Activated CD4-positive, alpha-beta T cell treated with anti-CD3 and anti-CD28 coated beads, Interleukin-2, amount 10 ng/mL, durations not matched to agents 24 days and 14 days (primary cell): ENCODE measurements around the gene OAS3. TPM values are rescaled to one million over a fixed set of nuclear protein-coding genes. Genes with fewer than 3 reads are reported as not detected.

Experiments
- DNase-seq: peaks from one replicate; pipeline ENCODE4 v3.0.0; 2022
- H3K27ac Mint-ChIP-seq: one replicate; pipeline ENCODE4 v1.8.0; 2022; ENCODE audit warnings: mild to moderate bottlenecking, mixed read lengths
- H3K27me3 Mint-ChIP-seq: one replicate; pipeline ENCODE4 v1.8.0; 2022; ENCODE audit warnings: mixed read lengths
- H3K36me3 Mint-ChIP-seq: one replicate; pipeline ENCODE4 v1.8.0; 2022; ENCODE audit warnings: low read depth, mild to moderate bottlenecking, mixed read lengths
- H3K4me1 Mint-ChIP-seq: one replicate; pipeline ENCODE4 v1.8.0; 2021; ENCODE audit warnings: mixed read lengths
- H3K4me3 Mint-ChIP-seq: one replicate; pipeline ENCODE4 v1.8.0; 2022; ENCODE audit warnings: mild to moderate bottlenecking, moderate library complexity, mixed read lengths
- H3K9me3 Mint-ChIP-seq: one replicate; pipeline ENCODE4 v1.8.0; 2021; ENCODE audit warnings: mixed read lengths
- intact Hi-C: fragments of 100-400 bp; cut with micrococcal nuclease; formaldehyde crosslinking; loops from one replicate; pipeline ENCODE4 v1.15.1; 2023
- total RNA-seq: library from RNA; stranded (reverse); gene quantifications from 2 replicates; pipeline ENCODE4 v1.2.3, GENCODE V29; 2022

OAS3 gene
- total RNA-seq, 1 donor from 2014 or later, result 48.9 TPM

- no peak overlapping the region for H3K4me3 Mint-ChIP-seq
- no peaks in the 10 kb centered on the region for H3K9me3 Mint-ChIP-seq
- peaks cover 64% of the 10 kb centered on the region for H3K36me3 Mint-ChIP-seq
- no peak for DNase-seq
- H3K27ac Mint-ChIP-seq, result no peak overlapping the region
- H3K27me3 Mint-ChIP-seq, result no peaks in the 10 kb centered on the region
- peaks cover 12% of the 10 kb centered on the region for H3K4me1 Mint-ChIP-seq
- intact Hi-C loops, result loop anchor here (10.0 kb wide), 1 partner anchor 364 kb away; the partner anchor contains the start of gene SLC8B1
Measured at GRCh38 chr12:112971248-112971647, 33.0 kb downstream of the OAS3 start.

- Mint-ChIP-seq H3K36me3 (peaks cover 47% of the 10 kb centered on the region), H3K4me3 (no peak overlapping the region), H3K27ac (no peak overlapping the region), H3K27me3 (no peaks in the 10 kb centered on the region), H3K9me3 (no peaks in the 10 kb centered on the region), H3K4me1 (peaks cover 21% of the 10 kb centered on the region)
- intact Hi-C loops, result loop anchor here (10.0 kb wide), 1 partner anchor 362 kb away; the partner anchor contains the start of gene SLC8B1
- DNase-seq, result no peak
Measured at GRCh38 chr12:112973011-112973735, 34.9 kb downstream of the OAS3 start.

DNA sequence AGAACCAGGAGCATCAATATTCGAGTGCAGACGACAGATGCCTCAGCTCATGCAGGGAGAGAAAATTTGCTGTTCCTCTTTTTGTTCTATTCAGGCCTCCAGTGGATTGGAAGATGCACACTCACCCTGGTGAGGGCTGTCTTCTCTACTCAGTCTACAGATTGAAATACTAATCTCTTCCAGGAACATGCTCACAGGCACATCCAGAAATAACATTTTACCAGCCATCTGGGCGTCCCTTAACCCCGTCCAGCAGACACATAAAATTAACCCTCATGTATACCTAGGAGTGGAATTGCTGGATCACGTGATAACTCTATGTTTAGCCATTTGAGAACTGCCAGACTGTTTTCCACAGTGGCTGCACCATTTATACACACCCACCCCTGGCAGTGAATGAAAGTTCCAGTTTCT is 35.6 kb downstream of the OAS3 start:
- no peak for DNase-seq
- peaks cover 21% of the 10 kb centered on the region for H3K4me1 Mint-ChIP-seq
- H3K4me3 Mint-ChIP-seq, result no peak overlapping the region
- intact Hi-C loops, result loop anchor here (10.0 kb wide), 1 partner anchor 361 kb away; the partner anchor contains the start of gene SLC8B1
- peaks cover 48% of the 10 kb centered on the region for H3K36me3 Mint-ChIP-seq
- H3K27me3 Mint-ChIP-seq, result no peaks in the 10 kb centered on the region
- H3K9me3 Mint-ChIP-seq, result no peaks in the 10 kb centered on the region
- H3K27ac Mint-ChIP-seq, result no peak overlapping the region

DNA sequence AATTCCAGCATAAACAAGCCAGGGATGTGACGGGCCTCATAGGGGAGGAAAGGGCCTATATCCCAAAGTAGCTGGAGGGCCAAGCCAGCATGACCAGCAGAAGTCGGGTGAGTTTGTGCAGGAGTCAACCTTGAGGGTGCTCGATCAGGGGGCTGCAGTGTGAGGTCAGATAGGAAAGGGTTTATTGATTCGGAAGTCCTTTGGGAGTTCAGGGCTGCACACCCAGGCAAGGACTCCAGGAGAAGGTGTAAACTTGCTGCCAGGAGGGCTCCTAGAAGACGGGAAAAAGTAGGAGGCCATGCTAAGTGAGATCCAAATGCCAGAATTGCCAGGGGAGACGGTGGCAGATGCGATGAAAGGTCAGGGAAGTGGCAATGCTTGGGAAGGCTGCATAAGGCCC is 36.6 kb downstream of the OAS3 start:
- Mint-ChIP-seq H3K27ac (peak overlapping the region; percentile 47), H3K4me1 (peaks cover 23% of the 10 kb centered on the region), H3K27me3 (no peaks in the 10 kb centered on the region), H3K9me3 (no peaks in the 10 kb centered on the region), H3K36me3 (peaks cover 48% of the 10 kb centered on the region), H3K4me3 (no peak overlapping the region)
- DNase-seq, result no peak
- intact Hi-C loops, result loop anchor here (10.0 kb wide), 1 partner anchor 360 kb away; the partner anchor contains the start of gene SLC8B1

DNA sequence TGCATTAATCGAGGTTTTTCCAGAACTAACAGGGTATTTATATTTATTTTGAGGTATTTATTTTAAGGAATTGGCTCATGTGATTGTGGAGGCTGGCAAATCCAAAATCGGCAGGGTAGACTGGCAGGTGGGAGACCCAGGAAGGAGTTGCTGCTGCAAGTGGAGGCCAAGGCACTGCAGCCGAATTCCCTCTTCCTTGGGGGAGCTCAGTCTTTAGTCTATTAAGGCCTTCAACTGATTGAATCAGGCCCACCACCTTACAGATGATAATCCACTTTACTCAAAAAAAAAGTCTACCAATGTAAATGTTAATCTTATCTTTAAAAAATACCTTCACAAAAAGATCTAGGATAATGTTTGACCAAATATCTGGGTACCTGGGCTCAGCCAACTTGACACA is 38.9 kb downstream of the OAS3 start:
- H3K4me1 Mint-ChIP-seq, result peaks cover 34% of the 10 kb centered on the region
- peak overlapping the region; percentile 91 for H3K4me3 Mint-ChIP-seq

GRCh38 chr12:112977641-112978040 is 39.4 kb downstream of the OAS3 start:
- H3K36me3 Mint-ChIP-seq, result peaks cover 45% of the 10 kb centered on the region
- H3K9me3 Mint-ChIP-seq, result peaks cover 14% of the 10 kb centered on the region
- no peak for DNase-seq
- H3K27me3 Mint-ChIP-seq, result no peaks in the 10 kb centered on the region
- intact Hi-C loops, result loop anchor here (1.0 to 10.0 kb wide), 5 partner anchors 11 to 357 kb away; partner anchors contain the start of genes SLC8B1 and TPCN1
- peaks cover 39% of the 10 kb centered on the region for H3K4me1 Mint-ChIP-seq
- H3K27ac Mint-ChIP-seq, result peak overlapping the region; percentile 99
- peak overlapping the region; percentile 91 for H3K4me3 Mint-ChIP-seq

More for the DNA sequence above, 38.9 kb downstream of the OAS3 start:
- no peaks in the 10 kb centered on the region for H3K27me3 Mint-ChIP-seq
- H3K27ac Mint-ChIP-seq, result peak overlapping the region; percentile 99
- H3K36me3 Mint-ChIP-seq, result peaks cover 45% of the 10 kb centered on the region
- intact Hi-C loops, result loop anchor here (10.0 kb wide), 1 partner anchor 358 kb away; the partner anchor contains the start of gene SLC8B1
- H3K9me3 Mint-ChIP-seq, result peaks cover 9% of the 10 kb centered on the region
- no peak for DNase-seq

DNA sequence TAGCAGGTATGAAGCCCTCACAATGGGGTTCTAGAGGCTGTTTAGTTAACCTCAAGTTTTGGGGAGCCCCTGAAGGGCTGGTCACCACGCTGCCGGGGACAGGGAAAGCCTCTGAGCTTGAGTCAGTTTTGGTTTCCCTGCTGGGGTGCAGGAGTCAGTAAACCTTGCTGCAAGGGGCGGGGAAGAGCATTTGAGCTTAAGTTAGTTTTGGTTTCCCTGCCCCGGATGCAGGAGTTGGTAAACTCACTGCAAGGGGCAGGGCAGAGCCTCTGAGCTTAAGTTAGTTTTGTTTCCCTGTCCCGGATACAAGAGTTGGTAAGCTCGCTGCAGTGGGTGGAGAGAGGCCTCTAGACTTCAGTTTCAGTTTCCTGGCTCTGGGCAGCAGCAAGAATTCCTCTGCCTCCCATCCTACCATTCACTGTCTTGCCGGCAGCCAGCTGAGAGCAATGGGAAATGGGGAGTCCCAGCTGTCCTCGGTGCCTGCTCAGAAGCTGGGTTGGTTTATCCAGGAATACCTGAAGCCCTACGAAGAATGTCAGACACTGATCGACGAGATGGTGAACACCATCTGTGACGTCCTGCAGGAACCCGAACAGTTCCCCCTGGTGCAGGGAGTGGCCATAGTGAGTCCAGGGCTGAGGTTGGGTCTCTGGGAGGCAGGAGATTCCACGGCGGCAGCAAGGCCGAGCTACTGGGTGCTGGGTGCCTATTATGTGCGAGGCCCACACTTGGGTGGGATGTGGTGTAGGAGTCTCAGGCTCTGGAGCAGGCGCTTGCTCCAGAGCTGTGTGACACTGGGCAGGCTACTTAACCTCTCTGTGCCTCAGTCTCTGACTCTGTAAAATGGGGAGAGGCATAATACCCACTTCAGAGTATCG is 40.1 kb downstream of the OAS3 start, which contains the start of gene OAS2:
TSS of gene OAS2 (plus strand) at position 357 of the 878 bp plus-strand sequence. CDS start at position 447, 90 bp downstream.
- intact Hi-C loops, result loop anchor here (1.0 to 10.0 kb wide), 5 partner anchors 10 to 356 kb away; partner anchors contain the start of genes SLC8B1 and TPCN1
- peak; percentile 96 for DNase-seq
- peaks cover 52% of the 10 kb centered on the region for H3K36me3 Mint-ChIP-seq
- H3K27ac Mint-ChIP-seq, result peak within 1 kb of the TSS; percentile 99
- no peaks in the 10 kb centered on the region for H3K27me3 Mint-ChIP-seq
- H3K9me3 Mint-ChIP-seq, result peaks cover 17% of the 10 kb centered on the region
- H3K4me1 Mint-ChIP-seq, result peaks cover 42% of the 10 kb centered on the region
- H3K4me3 Mint-ChIP-seq, result peak within 1 kb of the TSS; percentile 91

DNA sequence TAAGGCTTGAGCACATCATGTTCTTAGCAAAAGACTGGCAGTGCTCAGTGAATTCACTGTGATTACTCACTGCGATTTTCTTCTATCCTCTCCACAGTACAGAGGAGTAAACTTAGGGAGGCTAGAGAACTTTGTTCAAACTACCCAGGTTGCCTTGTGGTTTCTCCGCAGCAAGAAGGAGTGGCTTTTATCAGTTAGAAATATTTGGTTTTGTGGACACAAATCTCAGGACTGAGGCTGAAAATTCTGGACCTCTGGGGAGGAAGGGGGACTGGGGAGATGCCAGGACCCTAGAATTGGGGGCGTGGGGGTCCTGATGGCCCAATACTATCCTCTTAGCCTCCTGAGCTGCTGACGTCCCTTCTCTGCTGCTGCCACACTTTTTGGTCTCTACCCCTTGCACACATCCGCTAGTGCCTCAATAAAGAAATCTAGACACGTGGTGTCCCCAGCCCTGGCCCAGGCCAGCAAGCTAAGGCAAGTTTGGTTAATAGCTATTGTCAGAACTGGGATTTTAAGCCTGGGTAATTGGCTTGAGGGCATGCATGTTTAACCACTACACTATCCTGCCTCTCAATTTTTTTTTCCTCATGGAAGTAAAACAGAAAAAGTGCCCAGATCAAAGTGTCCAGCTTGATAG is 40.9 kb downstream of the OAS3 start:
- H3K9me3 Mint-ChIP-seq, result peaks cover 20% of the 10 kb centered on the region
- peak overlapping the region; percentile 99 for H3K27ac Mint-ChIP-seq
- H3K27me3 Mint-ChIP-seq, result no peaks in the 10 kb centered on the region
- H3K4me3 Mint-ChIP-seq, result peak overlapping the region; percentile 91
- intact Hi-C loops, result loop anchor here (10.0 kb wide), 1 partner anchor 356 kb away; the partner anchor contains the start of gene SLC8B1
- peaks cover 58% of the 10 kb centered on the region for H3K36me3 Mint-ChIP-seq
- peaks cover 45% of the 10 kb centered on the region for H3K4me1 Mint-ChIP-seq
- peak; percentile 84 for DNase-seq

GRCh38 chr12:112980491-112981158 is 42.4 kb downstream of the OAS3 start:
- Mint-ChIP-seq H3K27ac (peak overlapping the region; percentile 99), H3K9me3 (peaks cover 30% of the 10 kb centered on the region), H3K27me3 (no peaks in the 10 kb centered on the region), H3K4me1 (peaks cover 44% of the 10 kb centered on the region), H3K4me3 (peak overlapping the region; percentile 91), H3K36me3 (peaks cover 68% of the 10 kb centered on the region)
- intact Hi-C loops, result no loop called here
- no peak for DNase-seq

- Mint-ChIP-seq H3K27me3 (no peaks in the 10 kb centered on the region), H3K9me3 (peaks cover 39% of the 10 kb centered on the region), H3K4me1 (peaks cover 65% of the 10 kb centered on the region), H3K27ac (peak overlapping the region; percentile 60), H3K36me3 (peaks cover 95% of the 10 kb centered on the region), H3K4me3 (no peak overlapping the region)
- intact Hi-C loops, result no loop called here
- no peak for DNase-seq
Measured at GRCh38 chr12:112985642-112986290, 47.5 kb downstream of the OAS3 start.

- peaks cover 38% of the 10 kb centered on the region for H3K9me3 Mint-ChIP-seq
Measured at GRCh38 chr12:112986291-112986800, 48.1 kb downstream of the OAS3 start.

GRCh38 chr12:112987561-112987960 is 49.3 kb downstream of the OAS3 start:
- H3K4me1 Mint-ChIP-seq, result peaks cover 55% of the 10 kb centered on the region
- peaks cover 26% of the 10 kb centered on the region for H3K9me3 Mint-ChIP-seq
- H3K4me3 Mint-ChIP-seq, result peak overlapping the region; percentile 40
- H3K36me3 Mint-ChIP-seq, result peaks cover 96% of the 10 kb centered on the region
- H3K27me3 Mint-ChIP-seq, result no peaks in the 10 kb centered on the region
- intact Hi-C loops, result no loop called here
- H3K27ac Mint-ChIP-seq, result peak overlapping the region; percentile 91
- DNase-seq, result no peak

More at GRCh38 chr12:112986291-112986800, 48.1 kb downstream of the OAS3 start:
- Mint-ChIP-seq H3K4me1 (peaks cover 66% of the 10 kb centered on the region), H3K27ac (peak overlapping the region; percentile 60), H3K4me3 (no peak overlapping the region), H3K27me3 (no peaks in the 10 kb centered on the region), H3K36me3 (peaks cover 96% of the 10 kb centered on the region)
- intact Hi-C loops, result no loop called here
- no peak for DNase-seq
